ENCODE measurements around the gene PRKAA2. TPM values are rescaled to one million over a fixed set of nuclear protein-coding genes. Genes with fewer than 3 reads are reported as not detected.

The PRKAA2 gene
- total and polyA plus RNA-seq, 2 of the 4 experiments (the other 2 are of a cell fraction): 0.72 to 1.4 TPM

GRCh38 chr1:56646611-56647010 is 1.5 kb downstream of the PRKAA2 start:
- Histone ChIP-seq H3K9me3 (ENCODE audit: control insufficient read depth, insufficient read depth, low read length) (no peaks in the 10 kb centered on the region), H4K91ac (ENCODE audit: insufficient read depth, low read depth, low read length) (no peak overlapping the region), H3K4ac (ENCODE audit: low read depth, low read length) (no peak overlapping the region), H3K56ac (ENCODE audit: extremely low read depth, insufficient read depth, low read length) (no peak overlapping the region), H2BK5ac (ENCODE audit: low read depth, low read length, poor library complexity, severe bottlenecking) (no peak overlapping the region), H3K4me3 (ENCODE audit: insufficient read depth, low read depth, low read length) (no peak overlapping the region), H3K79me1 (ENCODE audit: low read depth in 1 of 2, low read length in 2 of 2) (peaks cover 0 to 6% of the 10 kb centered on the region in 2 experiments; a peak in 2 of 4 replicates), H2AK5ac (ENCODE audit: low read depth, low read length) (no peak overlapping the region), H4K20me1 (ENCODE audit: insufficient read depth, low read length) (no peaks in the 10 kb centered on the region), H4K5ac (ENCODE audit: low read depth, low read length) (no peak overlapping the region), H3K23ac (ENCODE audit: low read depth, low read length) (no peak overlapping the region), H4K8ac (ENCODE audit: low read depth in 2 of 2, low read length in 2 of 2) (no peak overlapping the region), H3K9me1 (ENCODE audit: insufficient read depth, low read length) (no peaks in the 10 kb centered on the region), H3K27me3 (ENCODE audit: control insufficient read depth, insufficient read depth, low read length) (no peaks in the 10 kb centered on the region), H3K14ac (replicated peaks; ENCODE audit: low read depth, low read length) (no peak overlapping the region), H2AFZ (replicated peaks; ENCODE audit: low read length, poor library complexity) (no peak overlapping the region), H3K36me3 (ENCODE audit: control insufficient read depth, insufficient read depth, low read length) (no peaks in the 10 kb centered on the region), H3K18ac (ENCODE audit: low read depth, low read length) (no peak overlapping the region), H2BK15ac (ENCODE audit: low read depth, low read length) (no peak overlapping the region), H3K4me1 (ENCODE audit: control insufficient read depth, insufficient read depth, low read length) (peaks cover 2% of the 10 kb centered on the region; the same call in 1 of the 2 replicates), H3K9ac (ENCODE audit: low read depth, low read length) (no peak overlapping the region), H2BK20ac (ENCODE audit: low read depth, low read length) (no peak overlapping the region), H3K27ac (ENCODE audit: insufficient read depth, low read length) (no peak overlapping the region), H2AK9ac (replicated peaks; ENCODE audit: low read depth, low read length, poor library complexity) (no peak overlapping the region), H3K4me2 (ENCODE audit: low read depth, low read length) (no peak overlapping the region), H2BK120ac (ENCODE audit: low read depth, low read length) (no peak overlapping the region)
- ChIA-PET CTCF (no interaction called here), POLR2A (ENCODE audit: unreplicated experiment) (no interaction called here)
- 100% methylated on average over 1 of the region's 3 CpGs; no CpG with 5 or more reads in 1 of the 2 experiments for WGBS, 2 experiments (ENCODE audit: extremely low coverage in 2 of 2, insufficient read length in 1 of 2)
- no peak for TF ChIP-seq SMC3 (IDR thresholded peaks at IDR 0.05; ENCODE audit: low read depth, low read length)
- TF ChIP-seq FOS (IDR thresholded peaks at IDR 0.05; ENCODE audit: low read depth, low read length): no peak
- TF ChIP-seq POLR2A (IDR thresholded peaks at IDR 0.05; ENCODE audit: low read depth, low read length): no peak
- no peak for TF ChIP-seq RAD21 (IDR thresholded peaks at IDR 0.05; ENCODE audit: low read length)
- TF ChIP-seq USF2 (IDR thresholded peaks at IDR 0.05; ENCODE audit: low read depth, low read length): no peak
- intact Hi-C loops (cut with micrococcal nuclease) (loop anchor here (5.0 kb wide), 1 partner anchor 161 kb away; no protein-coding TSS in a partner anchor), in situ Hi-C loops (cut with MboI; ENCODE audit: low sequenced_read_pairs) (no loop called here), dilution Hi-C loops (cut with HindIII; ENCODE audit: low sequenced_read_pairs, unreplicated experiment) (no loop called here)
- ATAC-seq (ENCODE audit: low read depth) (no peak), DNase-seq (no peak)
- no TSS peak for BruUV-seq (replicated peaks)

Data from IMR-90 (cell line).